Endodermal cell (in vitro differentiated cells): ENCODE measurements around the gene GTPBP8. TPM values are rescaled to one million over a fixed set of nuclear protein-coding genes. Genes with fewer than 3 reads are reported as not detected.

Experiments
- DNase-seq: peaks from one replicate; pipeline ENCODE4 v3.0.0-alpha.2; 2017
- H3K27ac ChIP-seq: 2 replicates; pipeline ENCODE4 v1.5.1; 2013; ENCODE audit warnings: mild to moderate bottlenecking, low read depth, low read length, moderate library complexity
- H3K27me3 ChIP-seq: 2 replicates; pipeline ENCODE4 v1.6.1; 2013; ENCODE audit warnings: mild to moderate bottlenecking, low read length, moderate library complexity; ENCODE audit not compliant: insufficient read depth, control insufficient read depth, poor library complexity, severe bottlenecking
- H3K36me3 ChIP-seq: 2 replicates; pipeline ENCODE4 v1.7.0; 2013; ENCODE audit warnings: mild to moderate bottlenecking, low read length, moderate library complexity; ENCODE audit not compliant: control insufficient read depth, insufficient read depth
- H3K4me1 ChIP-seq: one replicate; pipeline ENCODE4 v1.7.0; 2013; ENCODE audit warnings: low read length; ENCODE audit not compliant: control insufficient read depth, insufficient read depth
- H3K4me3 ChIP-seq: 2 replicates; pipeline ENCODE4 v1.5.1; 2013; ENCODE audit warnings: mild to moderate bottlenecking, low read length, moderate library complexity
- H3K9ac ChIP-seq: 2 replicates; pipeline ENCODE4 v1.6.1; 2013; ENCODE audit warnings: mild to moderate bottlenecking, low read length, moderate library complexity; ENCODE audit not compliant: poor library complexity, severe bottlenecking; ENCODE audit errors: extremely low read depth
- H3K9me3 ChIP-seq: 2 replicates; pipeline ENCODE4 v1.6.1; 2013; ENCODE audit warnings: mild to moderate bottlenecking, low read length, moderate library complexity; ENCODE audit not compliant: control insufficient read depth
- H3K27ac Mint-ChIP-seq: 2 replicates; pipeline ENCODE4 v1.8.0; 2020; ENCODE audit warnings: mixed read lengths
- H3K27me3 Mint-ChIP-seq: 2 replicates; pipeline ENCODE4 v1.8.0; 2021; ENCODE audit warnings: mild to moderate bottlenecking, mixed read lengths; ENCODE audit not compliant: insufficient read depth
- H3K36me3 Mint-ChIP-seq: 2 replicates; pipeline ENCODE4 v1.8.0; 2020; ENCODE audit warnings: low read depth, mixed read lengths
- H3K4me1 Mint-ChIP-seq: 2 replicates; pipeline ENCODE4 v1.8.0; 2020; ENCODE audit warnings: mixed read lengths
- H3K4me3 Mint-ChIP-seq: 2 replicates; pipeline ENCODE4 v1.8.0; 2020; ENCODE audit warnings: mild to moderate bottlenecking, moderate library complexity, mixed read lengths
- H3K9me3 Mint-ChIP-seq: 2 replicates; pipeline ENCODE4 v1.8.0; 2020; ENCODE audit warnings: mild to moderate bottlenecking, mixed read lengths
- CTCF ChIP-seq: fragments of 200-600 bp; sonication (generic); conservative IDR thresholded peaks from 2 replicates; pipeline ENCODE4 v1.5.0; 2021; ENCODE audit warnings: antibody characterized with exemption, mild to moderate bottlenecking
- WGBS, 2 experiments: methylation state at CpG; one replicate each; pipeline versions ENCODE4 v1.1.5 to v1.1.7; 2013; ENCODE audit warnings: missing lambda C conversion rate in 2 of 2, mixed read lengths in 1 of 2; ENCODE audit not compliant: insufficient coverage in 1 of 2, insufficient read length in 1 of 2; 5-methylcytosine and 5-hydroxymethylcytosine counted together
- total RNA-seq, 2 donors: library from RNA; stranded (reverse); fragmentation: NEBNext Ultra II Directional in 1 of 2; extraction: Animal tissue kit (Norgen Biotek cat#: 25700) in 1 of 2; gene quantifications; 2 replicates in 1 of 2; 3 replicates in 1 of 2; pipeline ENCODE4 v1.2.1, GENCODE V29; 2021

The GTPBP8 gene
- total RNA-seq, 2 donors from 2014 or later, result 23.9 to 35.5 TPM

- H3K9ac ChIP-seq, result no peak overlapping the region
- no peaks in the 10 kb centered on the region for H3K36me3 Mint-ChIP-seq
- no peaks in the 10 kb centered on the region for H3K9me3 Mint-ChIP-seq
- no peaks in the 10 kb centered on the region for H3K9me3 ChIP-seq
- H3K4me1 ChIP-seq, result no peaks in the 10 kb centered on the region
- H3K27me3 ChIP-seq, result no peaks in the 10 kb centered on the region
- H3K36me3 ChIP-seq, result no peaks in the 10 kb centered on the region
- no peak for TF ChIP-seq CTCF
- H3K27me3 Mint-ChIP-seq, result peaks cover 9% of the 10 kb centered on the region
- no peak overlapping the region for H3K27ac Mint-ChIP-seq
- H3K4me3 Mint-ChIP-seq, result no peak overlapping the region
- H3K27ac ChIP-seq, result no peak overlapping the region
- no peak for DNase-seq
- WGBS, 2 experiments, result 98 to 100% methylated on average over 2 of the region's 2 CpGs
- H3K4me3 ChIP-seq, result no peak overlapping the region
- H3K4me1 Mint-ChIP-seq, result no peaks in the 10 kb centered on the region
Measured at GRCh38 chr3:112984485-112984884, 6.3 kb upstream of the GTPBP8 start.

- Histone ChIP-seq H3K4me1 (no peaks in the 10 kb centered on the region), H3K4me3 (no peak overlapping the region), H3K27ac (no peak overlapping the region), H3K9ac (no peak overlapping the region), H3K9me3 (no peaks in the 10 kb centered on the region), H3K36me3 (no peaks in the 10 kb centered on the region), H3K27me3 (no peaks in the 10 kb centered on the region)
- TF ChIP-seq CTCF, result no peak
- no peaks in the 10 kb centered on the region for H3K36me3 Mint-ChIP-seq
- H3K4me1 Mint-ChIP-seq, result peaks cover 14% of the 10 kb centered on the region
- WGBS, 2 experiments, result 91 to 96% methylated on average over 4 to 9 of the region's 9 CpGs
- H3K9me3 Mint-ChIP-seq, result no peaks in the 10 kb centered on the region
- H3K4me3 Mint-ChIP-seq, result no peak overlapping the region
- H3K27me3 Mint-ChIP-seq, result peaks cover 7% of the 10 kb centered on the region
- H3K27ac Mint-ChIP-seq, result no peak overlapping the region
- DNase-seq, result no peak
Measured at GRCh38 chr3:112987710-112988334, 3.0 kb upstream of the GTPBP8 start.

DNA sequence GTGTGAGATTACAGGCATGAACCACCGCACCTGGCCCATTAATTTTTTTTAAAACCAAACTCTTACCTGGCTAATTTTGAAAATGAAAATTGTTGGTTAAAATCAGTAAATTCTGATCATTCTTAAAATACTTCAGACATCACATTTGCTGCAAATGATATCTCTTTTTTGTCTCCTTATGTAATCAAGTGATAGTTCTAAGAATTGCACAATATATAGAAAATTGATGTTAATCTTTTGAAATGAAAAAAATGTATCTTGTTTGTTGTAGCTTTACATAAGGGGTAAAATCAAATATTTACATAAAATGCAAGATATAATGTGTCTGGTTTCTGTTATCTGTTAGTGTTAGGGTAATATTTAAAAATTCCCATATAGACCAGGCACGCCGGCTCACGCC is 5.0 kb downstream of the GTPBP8 start:
- Histone ChIP-seq H3K9ac (no peak overlapping the region), H3K9me3 (no peaks in the 10 kb centered on the region), H3K4me1 (no peaks in the 10 kb centered on the region), H3K36me3 (peaks cover 37% of the 10 kb centered on the region), H3K4me3 (no peak overlapping the region), H3K27ac (no peak overlapping the region), H3K27me3 (no peaks in the 10 kb centered on the region)
- DNase-seq, result no peak
- Mint-ChIP-seq H3K4me1 (peaks cover 12% of the 10 kb centered on the region), H3K27me3 (no peaks in the 10 kb centered on the region), H3K36me3 (peaks cover 26% of the 10 kb centered on the region), H3K4me3 (no peak overlapping the region), H3K27ac (no peak overlapping the region), H3K9me3 (no peaks in the 10 kb centered on the region)
- TF ChIP-seq CTCF, result no peak
- 90 to 96% methylated on average over 4 of the region's 4 CpGs for WGBS, 2 experiments
